OCI-LY3 (cell line): ENCODE results near the gene GADD45G.

Source experiments
- H2AFZ ChIP-seq: fragments of 200-600, 300-600 bp; shearing (Covaris generic); 2 replicates; pipeline ENCODE4 v1.6.0; 2014; ENCODE audit warnings: antibody characterized with exemption, low read depth, low read length
- H3K27ac ChIP-seq: fragments of 200-600, 300-600 bp; sonication (generic); 2 replicates; pipeline ENCODE4 v1.5.1; 2014; ENCODE audit warnings: mild to moderate bottlenecking, low read length, moderate library complexity, mixed read lengths
- H3K27me3 ChIP-seq: fragments of 200-600, 300-600 bp; sonication (generic); 2 replicates; pipeline ENCODE4 v1.6.1; 2014; ENCODE audit warnings: low read depth, low read length, mixed read lengths
- H3K36me3 ChIP-seq: fragments of 200-600, 300-600 bp; sonication (generic); replicated peaks from 2 replicates; pipeline ENCODE3; 2014; ENCODE audit warnings: low read depth, low read length, mixed read lengths
- H3K4me1 ChIP-seq: fragments of 300-600, 200-600 bp; sonication (generic); 2 replicates; pipeline ENCODE4 v1.6.1; 2014; ENCODE audit warnings: low read length, mixed read lengths
- H3K4me2 ChIP-seq: fragments of 200-600, 300-600 bp; sonication (generic); 2 replicates; pipeline ENCODE4 v1.6.1; 2014; ENCODE audit warnings: low read length, mixed read lengths
- H3K4me3 ChIP-seq: fragments of 300-600, 200-600 bp; sonication (generic); 2 replicates; pipeline ENCODE4 v1.5.1; 2014; ENCODE audit warnings: antibody characterized with exemption, mild to moderate bottlenecking, low read length, moderate library complexity
- H3K79me2 ChIP-seq: fragments of 300-600, 200-600 bp; shearing (Covaris generic); 2 replicates; pipeline ENCODE4 v1.6.1; 2014; ENCODE audit warnings: mild to moderate bottlenecking, low read length, mixed read lengths
- H3K9ac ChIP-seq: fragments of 300-600, 200-600 bp; shearing (Covaris generic); 2 replicates; pipeline ENCODE4 v1.6.0; 2014; ENCODE audit warnings: mild to moderate bottlenecking, low read length, moderate library complexity
- H3K9me3 ChIP-seq: fragments of 200-600, 300-600 bp; shearing (Covaris generic); 2 replicates; pipeline ENCODE4 v1.6.1; 2014; ENCODE audit warnings: low read length, mixed read lengths; ENCODE audit not compliant: insufficient read depth
- H4K20me1 ChIP-seq: fragments of 200-600, 300-600 bp; sonication (generic); 2 replicates; pipeline ENCODE4 v1.6.1; 2016; ENCODE audit warnings: low read length, mixed read lengths; ENCODE audit not compliant: insufficient read depth
- CTCF ChIP-seq: fragments of 200-600, 300-600 bp; sonication (generic); IDR thresholded peaks from 2 replicates; pipeline ENCODE4 v1.5.1; 2014; ENCODE audit warnings: antibody characterized with exemption, low read length, low read depth
- EZH2phosphoT487 ChIP-seq: fragments of 200-600 bp; shearing (Covaris generic); IDR thresholded peaks from 2 replicates; pipeline ENCODE4 v1.6.1; 2018; ENCODE audit warnings: antibody characterized with exemption, mixed run types, low read depth

GADD45G gene

GRCh38 chr9:89629081-89629976 lies 24.5 kb downstream of the GADD45G start:
- no peak overlapping the region for H3K4me3 ChIP-seq
- no peak overlapping the region for H2AFZ ChIP-seq
- H3K36me3 ChIP-seq, result no peaks in the 10 kb centered on the region
- no peak for TF ChIP-seq EZH2phosphoT487
- no peak for TF ChIP-seq CTCF
- no peak overlapping the region for H3K27ac ChIP-seq
- no peaks in the 10 kb centered on the region for H3K79me2 ChIP-seq
- H3K9ac ChIP-seq, result no peak overlapping the region
- H4K20me1 ChIP-seq, result no peaks in the 10 kb centered on the region
- H3K4me2 ChIP-seq, result no peak overlapping the region
- peaks cover 28% of the 10 kb centered on the region for H3K27me3 ChIP-seq
- no peaks in the 10 kb centered on the region for H3K9me3 ChIP-seq
- no peaks in the 10 kb centered on the region for H3K4me1 ChIP-seq

GRCh38 chr9:89630508-89630907 lies 25.7 kb downstream of the GADD45G start:
- H2AFZ ChIP-seq, result no peak overlapping the region
- no peaks in the 10 kb centered on the region for H3K9me3 ChIP-seq
- TF ChIP-seq CTCF, result no peak
- TF ChIP-seq EZH2phosphoT487, result no peak
- H3K9ac ChIP-seq, result no peak overlapping the region
- no peaks in the 10 kb centered on the region for H4K20me1 ChIP-seq
- peaks cover 39% of the 10 kb centered on the region for H3K27me3 ChIP-seq
- no peak overlapping the region for H3K27ac ChIP-seq
- H3K4me2 ChIP-seq, result no peak overlapping the region
- no peaks in the 10 kb centered on the region for H3K4me1 ChIP-seq
- no peaks in the 10 kb centered on the region for H3K36me3 ChIP-seq
- no peak overlapping the region for H3K4me3 ChIP-seq
- H3K79me2 ChIP-seq, result no peaks in the 10 kb centered on the region

- TF ChIP-seq CTCF (no peak), EZH2phosphoT487 (no peak)
Observed at GRCh38 chr9:89631384-89631783, 26.6 kb downstream of the GADD45G start.

GRCh38 chr9:89632192-89632733 lies 27.5 kb downstream of the GADD45G start:
- no peak overlapping the region for H3K4me3 ChIP-seq
- no peak overlapping the region for H3K9ac ChIP-seq
- no peak overlapping the region for H2AFZ ChIP-seq
- no peaks in the 10 kb centered on the region for H3K79me2 ChIP-seq
- TF ChIP-seq CTCF (no peak), EZH2phosphoT487 (no peak)
- no peaks in the 10 kb centered on the region for H3K36me3 ChIP-seq
- H3K9me3 ChIP-seq, result no peaks in the 10 kb centered on the region
- H3K27ac ChIP-seq, result no peak overlapping the region
- peaks cover 33% of the 10 kb centered on the region for H3K27me3 ChIP-seq
- no peaks in the 10 kb centered on the region for H3K4me1 ChIP-seq
- H4K20me1 ChIP-seq, result no peaks in the 10 kb centered on the region
- no peak overlapping the region for H3K4me2 ChIP-seq

More at GRCh38 chr9:89631384-89631783, 26.6 kb downstream of the GADD45G start:
- no peaks in the 10 kb centered on the region for H4K20me1 ChIP-seq
- H3K4me2 ChIP-seq, result no peak overlapping the region
- H3K27me3 ChIP-seq, result peaks cover 41% of the 10 kb centered on the region
- H3K36me3 ChIP-seq, result no peaks in the 10 kb centered on the region
- H3K9me3 ChIP-seq, result no peaks in the 10 kb centered on the region
- H3K79me2 ChIP-seq, result no peaks in the 10 kb centered on the region
- H3K4me1 ChIP-seq, result no peaks in the 10 kb centered on the region
- H2AFZ ChIP-seq, result no peak overlapping the region
- no peak overlapping the region for H3K4me3 ChIP-seq
- no peak overlapping the region for H3K9ac ChIP-seq
- no peak overlapping the region for H3K27ac ChIP-seq
